GM23338 (cell line): ENCODE measurements around the gene LONP1. TPM values are rescaled to one million over a fixed set of nuclear protein-coding genes. Genes with fewer than 3 reads are reported as not detected.

Source experiments
- ATAC-seq: fragments of 200-7000 bp; cut with Tn5 transposase; 3 replicates; pipeline ENCODE4 v1.9.1; 2020
- DNase-seq: peaks from one replicate; pipeline ENCODE4 v3.0.0-alpha.2; 2015; ENCODE audit warnings: low spot score
- H2AFZ ChIP-seq: fragments of 200-600 bp; sonication (generic); 2 replicates; pipeline ENCODE4 v1.8.0; 2016; ENCODE audit warnings: antibody characterized with exemption, mild to moderate bottlenecking, moderate library complexity
- H3F3A ChIP-seq: fragments of 200-600 bp; sonication (generic); replicated peaks from 2 replicates; pipeline ENCODE4 v1.8.0; 2017; ENCODE audit warnings: antibody characterized with exemption, mixed run types, low read depth
- H3K27ac ChIP-seq: fragments of 200-600 bp; sonication (generic); 2 replicates; pipeline ENCODE4 v1.6.1; 2016; ENCODE audit warnings: low read depth
- H3K27me3 ChIP-seq: fragments of 200-600 bp; sonication (generic); 2 replicates; pipeline ENCODE4 v1.8.0; 2016; ENCODE audit warnings: mild to moderate bottlenecking, mixed run types, moderate library complexity; ENCODE audit not compliant: insufficient read depth
- H3K36me3 ChIP-seq: fragments of 200-600 bp; sonication (generic); 2 replicates; pipeline ENCODE4 v1.8.0; 2016; ENCODE audit warnings: mild to moderate bottlenecking; ENCODE audit not compliant: insufficient read depth
- H3K4me1 ChIP-seq: fragments of 200-600 bp; sonication (generic); 2 replicates; pipeline ENCODE4 v1.8.0; 2016; ENCODE audit warnings: mild to moderate bottlenecking, moderate library complexity; ENCODE audit not compliant: insufficient read depth
- H3K4me2 ChIP-seq: fragments of 200-600 bp; sonication (generic); 2 replicates; pipeline ENCODE4 v1.7.1; 2017; ENCODE audit warnings: mixed run types
- H3K4me3 ChIP-seq: fragments of 200-600 bp; sonication (generic); 2 replicates; pipeline ENCODE4 v1.6.1; 2016; ENCODE audit warnings: mixed run types
- H3K79me2 ChIP-seq: fragments of 200-600 bp; sonication (generic); replicated peaks from 2 replicates; pipeline ENCODE4 v1.8.0; 2017; ENCODE audit warnings: mild to moderate bottlenecking; ENCODE audit not compliant: insufficient read depth
- H3K9me2 ChIP-seq: fragments of 200-600 bp; sonication (generic); 2 replicates; pipeline ENCODE4 v1.8.0; 2017; ENCODE audit not compliant: insufficient read depth
- H4K20me1 ChIP-seq: fragments of 200-600 bp; sonication (generic); replicated peaks from 2 replicates; pipeline ENCODE4 v1.8.0; 2017; ENCODE audit warnings: mild to moderate bottlenecking; ENCODE audit not compliant: insufficient read depth
- H3K27ac Mint-ChIP-seq: 2 replicates; pipeline ENCODE4 v1.8.0; 2020; ENCODE audit warnings: inconsistent platforms, mild to moderate bottlenecking, moderate library complexity, mixed read lengths
- H3K27me3 Mint-ChIP-seq: 3 replicates; pipeline ENCODE4 v1.8.0; 2022; ENCODE audit warnings: low read depth, mild to moderate bottlenecking, moderate library complexity, mixed read lengths, inconsistent platforms; ENCODE audit not compliant: insufficient read depth, poor library complexity
- H3K36me3 Mint-ChIP-seq: 3 replicates; pipeline ENCODE4 v1.8.0; 2021; ENCODE audit warnings: low read depth, mild to moderate bottlenecking, inconsistent platforms, moderate library complexity, mixed read lengths
- H3K4me1 Mint-ChIP-seq: 3 replicates; pipeline ENCODE4 v1.8.0; 2020; ENCODE audit warnings: mild to moderate bottlenecking, inconsistent platforms, mixed read lengths
- H3K4me3 Mint-ChIP-seq: 3 replicates; pipeline ENCODE4 v1.8.0; 2021; ENCODE audit warnings: moderate library complexity, mild to moderate bottlenecking, inconsistent platforms, mixed read lengths
- H3K9me3 Mint-ChIP-seq: 3 replicates; pipeline ENCODE4 v1.8.0; 2020; ENCODE audit warnings: moderate library complexity, mild to moderate bottlenecking, inconsistent platforms, mixed read lengths
- CREB1 ChIP-seq: fragments of 250-450 bp; sonication (Bioruptor Pico); IDR thresholded peaks from 2 replicates; pipeline ENCODE4 v1.5.0; 2020; ENCODE audit warnings: low read depth, mild to moderate bottlenecking, moderate library complexity
- EZH2 ChIP-seq: fragments of 200-600 bp; sonication (generic); IDR thresholded peaks from one replicate; pipeline ENCODE4 v1.8.0; 2017; ENCODE audit warnings: antibody characterized with exemption, mild to moderate bottlenecking, low read depth; ENCODE audit not compliant: unreplicated experiment
- EZH2phosphoT487 ChIP-seq: fragments of 200-600 bp; sonication (generic); IDR thresholded peaks from one replicate; pipeline ENCODE4 v1.8.1; 2018; ENCODE audit warnings: antibody characterized with exemption; ENCODE audit not compliant: unreplicated experiment
- JUNB ChIP-seq: IDR thresholded peaks from one replicate; pipeline ENCODE4 v1.6.1; 2016; ENCODE audit warnings: antibody characterized with exemption; ENCODE audit not compliant: unreplicated experiment
- NANOG ChIP-seq: IDR thresholded peaks from 2 replicates; pipeline ENCODE4 v1.6.1; 2016; ENCODE audit warnings: antibody characterized with exemption, borderline replicate concordance
- POLR2AphosphoS5 ChIP-seq: IDR thresholded peaks from 2 replicates; pipeline ENCODE4 v1.6.1; 2016; ENCODE audit warnings: antibody characterized with exemption, low read depth
- REST ChIP-seq: IDR thresholded peaks from one replicate; pipeline ENCODE4 v1.6.1; 2018; ENCODE audit warnings: antibody characterized with exemption; ENCODE audit not compliant: unreplicated experiment
- STAT1 ChIP-seq: IDR thresholded peaks from one replicate; pipeline ENCODE4 v1.6.1; 2016; ENCODE audit warnings: antibody characterized with exemption; ENCODE audit not compliant: unreplicated experiment
- ZNF114 ChIP-seq: fragments of 250-450 bp; sonication (Bioruptor Pico); IDR thresholded peaks from 2 replicates; pipeline ENCODE4 v1.5.0; 2020; ENCODE audit warnings: mild to moderate bottlenecking, moderate library complexity
- ZNF331 ChIP-seq: fragments of 250-450 bp; sonication (Bioruptor Pico); IDR thresholded peaks from 2 replicates; pipeline ENCODE4 v1.5.0; 2020; ENCODE audit warnings: low read depth, mild to moderate bottlenecking, moderate library complexity
- ZNF462 ChIP-seq: fragments of 250-450 bp; sonication (Bioruptor Pico); IDR thresholded peaks from 2 replicates; pipeline ENCODE4 v1.5.0; 2020; ENCODE audit warnings: mild to moderate bottlenecking, moderate library complexity
- polyA plus RNA-seq: library from polyadenylated mRNA; unstranded; fragments of >200 nt; fragmentation: Nextera tagmentation; extraction: Ambion mirVana; gene quantifications from 2 replicates; pipeline ENCODE4 v1.2.1, GENCODE V29; 2016
- total RNA-seq: library from RNA; depleted of rRNA; stranded (reverse); fragments of >200 nt; shearing (Covaris generic); gene quantifications from 2 replicates; pipeline ENCODE4 v1.2.3, GENCODE V29; 2014
- TF ChIP-seq, protein P1 (sequence below), 2 experiments: fragments of 200-600 bp in 1 of 2; sonication (generic) in 1 of 2; conservative IDR thresholded peaks; 2 replicates each; pipeline versions ENCODE4 v1.5.1 to v1.6.1; 2016 to 2017; ENCODE audit warnings: antibody characterized with exemption in 2 of 2, low read depth in 2 of 2, mild to moderate bottlenecking in 2 of 2, moderate library complexity in 1 of 2
- TF ChIP-seq, protein P2 (sequence below): IDR thresholded peaks from 2 replicates; pipeline ENCODE4 v1.6.1; 2016; ENCODE audit warnings: antibody characterized with exemption

Gene LONP1
- total and polyA plus RNA-seq, 2 experiments from 2014 or later: 68.6 to 137 TPM

DNA sequence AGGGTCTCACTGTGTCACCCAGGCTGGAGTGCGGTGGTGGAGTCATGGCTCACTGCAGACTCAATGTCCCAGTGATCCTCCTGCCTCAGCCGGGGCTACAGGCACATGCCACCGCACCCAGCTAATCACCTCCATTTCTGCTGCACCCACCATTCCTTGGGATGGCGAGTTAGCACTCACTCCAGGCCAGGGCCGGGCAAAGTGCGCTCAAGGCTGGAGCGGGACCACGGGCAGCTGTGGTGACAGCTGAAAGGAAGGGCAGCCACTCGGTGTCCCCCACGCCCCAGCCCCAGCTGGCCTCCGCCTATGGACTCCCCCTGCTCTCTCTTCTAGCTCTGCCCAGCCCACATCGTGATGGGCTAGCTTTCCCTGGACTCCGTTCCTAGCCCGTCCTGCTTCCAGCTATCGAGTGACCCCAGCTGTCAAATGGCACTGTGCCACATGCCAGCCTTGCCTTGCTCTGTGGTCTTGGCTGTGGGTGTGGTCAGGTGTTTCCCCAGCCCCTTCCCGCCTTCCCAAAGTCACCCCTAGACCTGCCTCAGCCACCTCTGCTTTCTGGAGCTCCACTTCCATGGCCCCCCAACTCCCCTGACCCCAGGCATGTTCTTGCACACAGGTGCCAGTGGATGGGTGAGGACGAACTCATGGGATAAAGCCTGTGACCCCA lies 43.7 kb downstream of the LONP1 start:
- Histone ChIP-seq H2AFZ (no peak overlapping the region), H3K36me3 (no peaks in the 10 kb centered on the region), H3K4me2 (no peak overlapping the region), H3K4me3 (no peak overlapping the region), H3K4me1 (no peaks in the 10 kb centered on the region; the same call in 1 of the 2 replicates), H3K79me2 (no peaks in the 10 kb centered on the region), H3F3A (0 out of 2 replicates have a peak, but pooled peaks cover 5% of the 10 kb centered on the region), H3K27ac (no peak overlapping the region), H3K27me3 (no peaks in the 10 kb centered on the region), H3K9me2 (no peaks in the 10 kb centered on the region), H4K20me1 (no peaks in the 10 kb centered on the region; the same call in none of the 2 replicates)
- no peak for TF ChIP-seq POLR2AphosphoS5
- TF ChIP-seq ZNF114 (CRISPR knock-in tag): no peak
- no peak for TF ChIP-seq STAT1
- no peak for TF ChIP-seq JUNB
- TF ChIP-seq EZH2: no peak
- TF ChIP-seq, protein P1, sequence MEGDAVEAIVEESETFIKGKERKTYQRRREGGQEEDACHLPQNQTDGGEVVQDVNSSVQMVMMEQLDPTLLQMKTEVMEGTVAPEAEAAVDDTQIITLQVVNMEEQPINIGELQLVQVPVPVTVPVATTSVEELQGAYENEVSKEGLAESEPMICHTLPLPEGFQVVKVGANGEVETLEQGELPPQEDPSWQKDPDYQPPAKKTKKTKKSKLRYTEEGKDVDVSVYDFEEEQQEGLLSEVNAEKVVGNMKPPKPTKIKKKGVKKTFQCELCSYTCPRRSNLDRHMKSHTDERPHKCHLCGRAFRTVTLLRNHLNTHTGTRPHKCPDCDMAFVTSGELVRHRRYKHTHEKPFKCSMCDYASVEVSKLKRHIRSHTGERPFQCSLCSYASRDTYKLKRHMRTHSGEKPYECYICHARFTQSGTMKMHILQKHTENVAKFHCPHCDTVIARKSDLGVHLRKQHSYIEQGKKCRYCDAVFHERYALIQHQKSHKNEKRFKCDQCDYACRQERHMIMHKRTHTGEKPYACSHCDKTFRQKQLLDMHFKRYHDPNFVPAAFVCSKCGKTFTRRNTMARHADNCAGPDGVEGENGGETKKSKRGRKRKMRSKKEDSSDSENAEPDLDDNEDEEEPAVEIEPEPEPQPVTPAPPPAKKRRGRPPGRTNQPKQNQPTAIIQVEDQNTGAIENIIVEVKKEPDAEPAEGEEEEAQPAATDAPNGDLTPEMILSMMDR (conservative IDR thresholded peaks at IDR 0.05; ENCODE audit: low read depth in 2 of 2): no peak
- no peak for TF ChIP-seq NANOG
- no peak for TF ChIP-seq ZNF331 (CRISPR knock-in tag)
- TF ChIP-seq, protein P2, sequence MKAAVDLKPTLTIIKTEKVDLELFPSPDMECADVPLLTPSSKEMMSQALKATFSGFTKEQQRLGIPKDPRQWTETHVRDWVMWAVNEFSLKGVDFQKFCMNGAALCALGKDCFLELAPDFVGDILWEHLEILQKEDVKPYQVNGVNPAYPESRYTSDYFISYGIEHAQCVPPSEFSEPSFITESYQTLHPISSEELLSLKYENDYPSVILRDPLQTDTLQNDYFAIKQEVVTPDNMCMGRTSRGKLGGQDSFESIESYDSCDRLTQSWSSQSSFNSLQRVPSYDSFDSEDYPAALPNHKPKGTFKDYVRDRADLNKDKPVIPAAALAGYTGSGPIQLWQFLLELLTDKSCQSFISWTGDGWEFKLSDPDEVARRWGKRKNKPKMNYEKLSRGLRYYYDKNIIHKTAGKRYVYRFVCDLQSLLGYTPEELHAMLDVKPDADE: no peak
- no peak for TF ChIP-seq REST
- TF ChIP-seq EZH2phosphoT487: no peak
- no peak for TF ChIP-seq CREB1 (CRISPR knock-in tag)
- TF ChIP-seq ZNF462 (CRISPR knock-in tag): no peak
- no peak for DNase-seq
- no peak for ATAC-seq
- no peaks in the 10 kb centered on the region for H3K9me3 Mint-ChIP-seq
- peaks cover 30% of the 10 kb centered on the region for H3K27me3 Mint-ChIP-seq
- H3K4me1 Mint-ChIP-seq: peaks cover 13% of the 10 kb centered on the region
- peaks cover 17% of the 10 kb centered on the region for H3K36me3 Mint-ChIP-seq
- H3K27ac Mint-ChIP-seq: no peak overlapping the region
- no peak overlapping the region for H3K4me3 Mint-ChIP-seq
